Measurements from ENCODE around the gene FYN.

The FYN gene

GRCh38 chr6:111673937-111674336 lies 199.3 kb downstream of the FYN start:
- DNase-seq: no peak

- DNase-seq: no peak
Measured at GRCh38 chr6:111673532-111673931, 199.7 kb downstream of the FYN start.

- DNase-seq: no peak
Measured at GRCh38 chr6:111672761-111673450, 200.3 kb downstream of the FYN start.

GRCh38 chr6:111669326-111669725 lies 203.9 kb downstream of the FYN start:
- no peak for DNase-seq

GRCh38 chr6:111668410-111668809 lies 204.8 kb downstream of the FYN start:
- peak; percentile 27 for DNase-seq

GRCh38 chr6:111667931-111668330 lies 205.3 kb downstream of the FYN start:
- DNase-seq: peak; percentile 64

GRCh38 chr6:111666847-111667246 lies 206.4 kb downstream of the FYN start:
- no peak for DNase-seq

GRCh38 chr6:111664565-111665030 lies 208.7 kb downstream of the FYN start:
- no peak for DNase-seq

GRCh38 chr6:111663692-111664564 lies 209.3 kb downstream of the FYN start:
- no peak for DNase-seq

- DNase-seq: no peak
Measured at GRCh38 chr6:111662794-111663593, 210.3 kb downstream of the FYN start.

- no peak for DNase-seq
Measured at GRCh38 chr6:111662072-111662793, 211.0 kb downstream of the FYN start.

- no peak for DNase-seq
Measured at GRCh38 chr6:111661541-111662061, 211.7 kb downstream of the FYN start.

- no peak for DNase-seq
Measured at GRCh38 chr6:111660531-111660930, 212.7 kb downstream of the FYN start.

- DNase-seq: no peak
Measured at GRCh38 chr6:111658462-111659154, 214.6 kb downstream of the FYN start.

GRCh38 chr6:111657146-111657545 lies 216.1 kb downstream of the FYN start:
- no peak for DNase-seq

GRCh38 chr6:111653979-111654378 lies 219.3 kb downstream of the FYN start:
- DNase-seq: peak; percentile 36

GRCh38 chr6:111653434-111653833 lies 219.8 kb downstream of the FYN start:
- no peak for DNase-seq

GRCh38 chr6:111652156-111652555 lies 221.1 kb downstream of the FYN start:
- DNase-seq: no peak

- DNase-seq: peak; percentile 20
Measured at GRCh38 chr6:111651185-111652034, 221.8 kb downstream of the FYN start.

GRCh38 chr6:111650049-111650448 lies 223.2 kb downstream of the FYN start:
- no peak for DNase-seq

- no peak for DNase-seq
Measured at GRCh38 chr6:111648100-111648499, 225.2 kb downstream of the FYN start.
